GM12873 (cell line): Measurements from ENCODE around the gene FOXP1.

Source experiments
- TF ChIP-seq, protein P1 (sequence below): IDR thresholded peaks from 2 replicates; pipeline ENCODE4 v1.5.1; 2012; ENCODE audit warnings: low read depth, mild to moderate bottlenecking, moderate library complexity, low read length, control low read depth; ENCODE audit not compliant: insufficient read depth; ENCODE audit errors: missing control alignments

The FOXP1 gene

DNA sequence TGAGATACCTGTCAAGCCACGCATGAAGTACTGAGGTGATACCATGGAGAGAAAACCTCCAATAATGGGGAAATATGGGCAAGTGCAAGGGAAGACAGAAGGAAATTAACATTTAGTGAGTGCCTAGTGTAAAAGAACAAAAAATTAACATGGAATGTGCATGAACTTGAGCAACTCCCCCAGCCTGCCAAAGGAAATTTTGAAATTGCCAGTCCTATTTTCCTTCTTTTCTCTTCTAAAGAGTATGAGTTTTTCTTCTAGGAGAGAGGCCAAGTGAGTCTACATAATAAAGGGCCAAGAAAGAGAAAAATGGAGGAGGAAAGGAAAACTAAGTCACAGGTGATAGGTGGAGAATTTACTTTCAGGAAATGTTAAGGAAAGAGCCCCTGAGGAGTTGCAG, 668.7 kb downstream of the FOXP1 start:
- TF ChIP-seq, protein P1, sequence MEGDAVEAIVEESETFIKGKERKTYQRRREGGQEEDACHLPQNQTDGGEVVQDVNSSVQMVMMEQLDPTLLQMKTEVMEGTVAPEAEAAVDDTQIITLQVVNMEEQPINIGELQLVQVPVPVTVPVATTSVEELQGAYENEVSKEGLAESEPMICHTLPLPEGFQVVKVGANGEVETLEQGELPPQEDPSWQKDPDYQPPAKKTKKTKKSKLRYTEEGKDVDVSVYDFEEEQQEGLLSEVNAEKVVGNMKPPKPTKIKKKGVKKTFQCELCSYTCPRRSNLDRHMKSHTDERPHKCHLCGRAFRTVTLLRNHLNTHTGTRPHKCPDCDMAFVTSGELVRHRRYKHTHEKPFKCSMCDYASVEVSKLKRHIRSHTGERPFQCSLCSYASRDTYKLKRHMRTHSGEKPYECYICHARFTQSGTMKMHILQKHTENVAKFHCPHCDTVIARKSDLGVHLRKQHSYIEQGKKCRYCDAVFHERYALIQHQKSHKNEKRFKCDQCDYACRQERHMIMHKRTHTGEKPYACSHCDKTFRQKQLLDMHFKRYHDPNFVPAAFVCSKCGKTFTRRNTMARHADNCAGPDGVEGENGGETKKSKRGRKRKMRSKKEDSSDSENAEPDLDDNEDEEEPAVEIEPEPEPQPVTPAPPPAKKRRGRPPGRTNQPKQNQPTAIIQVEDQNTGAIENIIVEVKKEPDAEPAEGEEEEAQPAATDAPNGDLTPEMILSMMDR = no peak

DNA sequence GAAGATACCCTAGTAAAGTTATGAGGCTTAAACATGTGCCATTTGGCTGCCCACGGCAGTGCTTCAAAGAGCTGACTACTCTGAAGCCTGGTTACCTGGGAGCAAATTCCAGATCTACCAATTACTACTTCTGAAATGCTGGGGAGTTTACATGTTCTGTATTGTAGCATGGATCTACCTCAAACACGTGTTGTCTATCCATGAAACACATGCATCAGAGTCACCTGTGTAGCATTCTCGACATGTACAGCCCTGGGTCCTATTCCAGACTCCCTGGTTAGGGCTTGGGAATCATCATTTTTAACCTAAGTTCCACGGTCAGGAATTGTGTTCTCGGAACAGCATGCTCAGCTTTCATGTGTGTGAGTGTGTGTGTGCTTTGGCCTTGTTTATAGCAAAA, 671.8 kb downstream of the FOXP1 start:
- TF ChIP-seq, protein P1 = no peak

DNA sequence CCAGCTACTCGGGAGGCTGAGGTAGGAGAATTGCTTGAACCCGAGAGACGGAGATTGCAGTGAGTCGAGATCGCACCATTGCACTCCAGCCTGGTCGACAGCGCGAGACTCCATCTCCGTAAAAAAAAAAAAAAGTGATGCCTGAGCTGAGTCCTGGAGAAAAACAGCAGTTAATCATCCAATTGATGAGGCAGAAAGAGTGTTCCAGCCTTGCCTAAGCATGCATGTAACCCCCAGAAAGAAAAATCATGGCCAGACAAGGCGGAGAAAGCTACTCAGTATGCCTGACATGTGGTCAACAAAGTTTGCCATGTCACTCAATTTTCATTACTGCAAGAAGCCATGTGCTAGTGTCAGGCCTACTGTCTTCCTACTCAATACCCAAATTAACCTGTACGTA, 678.0 kb downstream of the FOXP1 start:
- TF ChIP-seq, protein P1 = no peak
